SHP77 (cell line): ENCODE data around the gene PITPNM3.

ENCODE experiments used
- DNase-seq, 2 experiments: peaks; one replicate each; lab custom pipeline; 2025; lab: John Stamatoyannopoulos, UW

The PITPNM3 gene

DNA sequence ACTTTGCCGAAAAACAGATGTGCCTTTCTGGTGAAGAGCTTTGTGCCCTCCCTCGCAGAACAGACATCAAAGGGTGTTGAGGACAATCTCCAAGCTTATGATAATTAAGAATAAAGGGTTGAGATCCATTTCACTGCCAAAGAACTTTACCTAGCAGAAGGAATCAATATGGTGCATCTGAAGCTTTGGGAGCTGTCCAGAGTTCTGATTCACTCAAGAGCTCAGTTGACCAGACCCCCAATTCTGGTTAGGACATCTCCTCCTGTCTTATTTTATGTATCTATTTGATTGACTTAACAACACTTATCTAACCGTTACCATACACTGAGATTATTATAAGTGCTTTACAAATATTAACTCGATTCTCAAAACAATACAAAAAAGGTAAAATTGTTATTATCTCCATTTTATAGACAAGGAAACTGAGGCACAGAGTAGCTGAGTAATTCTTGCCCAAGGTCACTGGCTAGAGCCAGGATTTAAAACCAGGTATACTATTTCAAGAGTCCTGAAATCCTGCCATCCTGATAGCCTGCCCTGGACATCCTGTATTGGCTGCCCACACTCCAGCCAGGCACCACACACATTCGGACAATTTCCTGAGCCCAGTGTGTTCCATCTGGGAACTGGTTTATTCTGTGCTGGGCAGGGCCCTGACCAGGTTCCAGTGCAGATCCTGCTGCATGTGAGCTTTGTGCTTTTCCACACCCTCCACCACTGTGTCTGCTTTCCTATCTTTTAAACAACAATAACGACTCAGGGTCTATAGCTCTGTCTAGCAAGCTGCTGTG, 29.8 kb downstream of the PITPNM3 start:
- no peak for DNase-seq

DNA sequence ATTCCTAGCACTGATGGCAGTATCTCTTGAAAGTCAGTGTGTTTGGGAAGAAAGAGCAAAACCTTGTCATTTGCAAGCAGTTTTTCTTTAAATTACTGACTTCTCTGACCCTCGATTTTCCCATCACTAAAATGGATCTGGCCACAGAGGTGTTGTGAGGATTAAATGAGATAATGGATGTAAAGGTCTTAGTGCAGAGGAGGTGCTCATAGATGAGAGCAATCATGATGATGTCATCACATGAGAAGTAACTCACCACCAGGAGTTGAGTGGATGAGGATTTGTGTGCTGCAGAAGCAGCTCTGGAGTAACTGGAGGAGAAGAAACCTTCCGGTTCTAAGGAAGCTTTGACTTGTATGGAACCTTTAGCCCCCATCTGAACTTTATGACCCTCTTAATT, 30.6 kb downstream of the PITPNM3 start:
- no peak for DNase-seq

DNA sequence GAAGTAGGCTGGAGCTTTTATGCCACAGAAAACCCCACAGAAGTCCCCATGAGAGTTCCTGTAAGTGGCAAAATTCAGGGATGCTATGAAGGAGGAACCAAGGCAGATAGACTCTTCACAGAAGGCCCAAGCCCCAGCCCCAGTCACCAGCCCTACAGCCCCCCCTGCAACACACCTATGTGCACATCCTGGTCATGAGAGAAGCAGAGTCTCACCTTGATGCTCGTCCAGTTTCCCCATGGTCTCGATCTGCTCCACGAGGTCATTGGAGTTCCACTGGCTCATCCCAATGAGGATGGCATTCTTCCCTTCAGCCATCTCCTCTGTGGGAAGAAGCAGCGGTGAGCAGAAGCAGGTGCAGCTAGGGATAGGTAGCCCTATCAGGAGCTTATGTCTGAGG, 31.2 kb downstream of the PITPNM3 start:
- no peak for DNase-seq

DNA sequence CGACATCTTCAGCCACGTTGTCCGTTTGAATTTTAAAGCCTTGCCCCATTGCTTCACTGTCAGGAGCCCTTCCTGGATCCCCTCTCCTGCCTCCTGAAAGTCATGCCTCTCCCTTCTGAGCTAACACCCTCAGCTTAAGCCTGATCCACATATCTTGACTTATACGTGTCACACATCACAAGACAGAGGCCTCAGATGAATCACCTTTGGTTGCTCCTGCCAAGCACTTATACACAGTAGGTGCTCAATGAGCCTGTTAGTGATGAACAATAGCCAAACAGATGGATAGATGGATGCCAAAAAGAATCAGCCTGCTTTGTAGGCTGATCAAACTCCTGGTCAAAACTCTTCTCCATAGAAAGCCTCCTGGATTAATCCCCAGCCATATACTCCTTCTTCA, 31.8 kb downstream of the PITPNM3 start:
- no peak for DNase-seq

DNA sequence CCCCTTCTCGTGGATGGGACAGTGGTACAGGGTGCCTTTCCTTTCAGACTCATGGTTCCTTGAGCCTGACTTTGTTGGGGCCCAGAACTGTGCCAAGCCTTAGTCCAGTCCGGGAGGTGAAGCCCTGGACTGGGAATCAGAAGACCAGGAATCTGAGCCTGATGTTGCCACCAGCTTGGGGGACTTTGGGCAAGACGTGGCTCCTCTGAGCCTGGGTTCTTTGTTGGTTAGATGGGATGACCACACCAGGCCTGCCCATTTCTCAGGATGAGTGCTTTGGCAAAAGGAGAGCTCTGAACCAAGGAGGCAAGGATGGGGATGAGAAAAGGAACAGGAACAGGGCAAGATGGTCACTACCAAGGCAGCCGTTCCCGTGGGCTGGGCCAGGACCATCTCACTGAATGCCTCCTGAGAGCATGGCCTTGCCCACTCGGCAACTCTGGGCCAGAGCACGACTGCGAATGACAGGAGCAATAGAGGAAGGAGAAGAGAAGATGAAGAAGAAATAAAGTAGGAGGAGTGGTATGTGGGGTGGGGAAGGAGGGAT, 32.5 kb downstream of the PITPNM3 start:
- DNase-seq, result no peak

DNA sequence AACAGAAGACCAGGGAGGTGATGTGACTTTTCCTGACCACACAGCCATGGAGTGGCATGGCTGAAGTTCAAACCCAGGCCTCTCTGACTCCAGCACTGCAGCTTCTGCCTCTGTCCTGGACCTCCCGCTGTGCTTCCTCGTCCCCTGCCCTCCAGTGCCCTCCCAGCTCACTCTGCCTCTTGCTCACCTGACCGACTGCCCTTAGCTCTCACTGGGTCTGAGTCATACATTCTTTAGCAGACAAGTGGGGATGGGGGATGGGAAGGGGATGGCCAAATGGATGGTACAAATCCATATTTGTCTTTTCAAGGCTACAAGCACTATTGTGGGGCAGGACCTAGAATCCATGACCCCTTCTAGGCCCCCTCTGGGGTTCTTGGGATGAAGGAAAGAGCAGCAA, 33.0 kb downstream of the PITPNM3 start:
- no peak for DNase-seq

DNA sequence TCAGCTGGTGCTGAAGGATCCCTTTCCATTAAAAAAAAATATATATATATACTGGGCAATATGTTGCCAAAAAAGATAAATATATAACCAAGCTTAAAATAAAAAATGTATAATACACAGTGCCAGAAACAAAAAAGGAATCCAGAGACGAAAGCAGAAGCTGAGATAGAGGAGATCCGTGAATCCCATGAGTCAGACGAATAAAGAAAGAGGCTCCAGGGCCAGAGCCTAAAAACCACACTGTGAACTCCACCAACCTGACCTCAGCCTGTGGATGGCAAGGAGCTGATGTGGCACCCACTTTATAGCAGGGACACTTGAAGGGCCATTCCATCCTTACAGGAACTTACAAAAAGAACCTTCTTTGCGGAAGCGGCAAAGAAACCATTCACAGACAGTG, 34.8 kb downstream of the PITPNM3 start:
- no peak for DNase-seq

DNA sequence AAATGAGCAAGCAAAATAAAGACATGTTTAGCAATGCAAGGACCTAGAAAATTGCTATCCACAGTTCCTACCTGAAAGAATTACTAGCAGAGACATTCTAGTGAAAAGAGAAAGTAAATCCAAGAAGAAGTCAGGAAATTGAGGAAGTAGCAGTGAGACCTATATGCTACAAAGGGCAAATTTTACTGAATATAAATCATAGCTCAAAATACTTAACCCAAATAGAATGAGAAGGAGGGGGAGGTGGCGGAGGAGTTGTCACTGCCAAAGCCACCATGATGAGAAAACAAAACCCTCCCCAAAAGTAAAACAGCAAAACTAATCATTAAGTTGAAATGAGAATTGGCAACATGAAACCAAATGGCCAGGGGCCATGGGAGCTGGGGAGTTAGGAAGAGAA, 39.3 kb downstream of the PITPNM3 start:
- DNase-seq, result no peak

DNA sequence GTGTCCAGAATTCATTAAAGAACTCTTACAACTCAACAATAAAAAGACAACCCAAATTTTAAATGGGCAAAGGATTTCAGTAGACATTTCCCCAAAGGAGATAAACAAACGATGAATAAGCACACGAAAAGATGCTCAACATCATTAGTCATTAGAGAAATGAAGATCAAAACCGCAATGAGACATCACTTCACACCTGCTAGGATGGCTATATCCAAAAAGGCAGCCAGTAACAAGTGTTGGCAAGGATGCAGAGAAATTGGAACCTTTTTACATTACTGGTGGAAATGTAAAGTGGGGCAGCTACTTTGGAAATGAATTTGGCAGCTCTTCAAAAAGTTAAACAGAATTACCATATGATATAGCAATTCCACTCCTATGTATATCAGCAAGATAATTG, 42.0 kb downstream of the PITPNM3 start:
- no peak for DNase-seq

DNA sequence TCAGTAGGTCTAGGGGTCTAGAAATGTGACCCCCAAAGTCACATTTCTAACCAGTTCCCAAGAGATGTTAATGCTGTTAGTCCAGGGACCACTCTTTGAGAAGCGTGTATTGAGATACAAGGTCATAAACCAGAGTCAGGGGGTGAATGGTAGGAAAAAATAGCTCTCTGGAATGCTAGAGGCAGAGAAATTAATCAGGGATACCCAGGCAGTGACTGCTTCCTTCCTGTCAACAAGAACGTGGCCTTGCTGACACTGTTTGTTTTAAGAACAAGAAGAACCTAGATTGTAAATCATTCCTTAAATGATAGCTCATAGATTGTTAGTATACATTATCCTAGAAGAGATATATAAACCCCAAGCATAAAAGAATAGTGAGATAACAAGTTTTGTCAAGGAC, 43.8 kb downstream of the PITPNM3 start:
- DNase-seq, result no peak

DNA sequence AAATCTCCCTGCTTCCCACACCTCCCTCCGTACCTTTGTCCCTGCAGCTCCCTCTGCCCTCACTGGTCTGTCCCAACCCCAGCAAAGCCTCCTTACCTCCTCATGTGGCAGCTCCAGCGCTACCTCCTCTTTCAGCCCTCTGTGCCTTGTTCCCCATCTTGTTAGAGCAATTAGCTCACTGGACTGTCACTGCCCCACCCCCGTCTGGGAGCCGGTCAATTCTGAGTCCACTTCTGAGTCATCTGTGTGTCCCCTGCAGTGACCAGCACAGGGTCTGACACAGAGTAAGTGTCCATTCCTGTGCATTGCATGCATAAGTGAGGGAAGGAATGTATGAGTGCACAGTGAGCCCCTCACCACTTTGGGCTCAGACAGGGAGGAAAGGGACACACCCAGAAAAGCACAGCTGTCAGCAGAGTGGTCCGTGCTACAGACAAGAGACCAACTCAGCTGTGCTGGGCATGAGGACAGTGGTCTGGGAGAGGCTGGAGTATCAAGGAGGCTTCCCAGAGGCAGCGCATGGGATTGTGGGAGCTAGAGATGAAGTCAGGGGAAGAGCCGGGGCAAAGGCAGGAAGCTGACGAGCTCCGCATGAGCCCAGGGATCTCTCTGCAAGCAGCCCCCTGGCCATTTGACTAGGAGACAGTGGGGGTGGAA, 45.9 kb downstream of the PITPNM3 start:
- no peak for DNase-seq

DNA sequence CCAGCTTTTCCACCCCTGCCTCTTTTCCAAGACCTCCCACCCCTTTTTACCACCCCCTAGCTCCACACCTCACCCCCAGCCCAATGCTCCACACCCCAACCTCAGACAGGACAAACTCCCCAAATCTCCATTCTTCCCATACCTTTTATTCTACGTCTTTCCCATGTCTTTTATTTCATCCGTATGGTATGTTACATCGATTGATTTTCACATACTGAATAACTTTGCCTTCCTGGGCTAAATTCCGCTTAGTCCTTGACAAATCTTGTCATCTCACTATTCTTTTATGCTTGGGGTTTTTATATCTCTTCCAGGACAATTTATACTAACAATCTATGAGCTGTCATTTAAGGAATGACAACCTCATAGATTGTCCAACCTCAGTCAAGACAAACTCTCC, 46.4 kb downstream of the PITPNM3 start:
- no peak for DNase-seq

DNA sequence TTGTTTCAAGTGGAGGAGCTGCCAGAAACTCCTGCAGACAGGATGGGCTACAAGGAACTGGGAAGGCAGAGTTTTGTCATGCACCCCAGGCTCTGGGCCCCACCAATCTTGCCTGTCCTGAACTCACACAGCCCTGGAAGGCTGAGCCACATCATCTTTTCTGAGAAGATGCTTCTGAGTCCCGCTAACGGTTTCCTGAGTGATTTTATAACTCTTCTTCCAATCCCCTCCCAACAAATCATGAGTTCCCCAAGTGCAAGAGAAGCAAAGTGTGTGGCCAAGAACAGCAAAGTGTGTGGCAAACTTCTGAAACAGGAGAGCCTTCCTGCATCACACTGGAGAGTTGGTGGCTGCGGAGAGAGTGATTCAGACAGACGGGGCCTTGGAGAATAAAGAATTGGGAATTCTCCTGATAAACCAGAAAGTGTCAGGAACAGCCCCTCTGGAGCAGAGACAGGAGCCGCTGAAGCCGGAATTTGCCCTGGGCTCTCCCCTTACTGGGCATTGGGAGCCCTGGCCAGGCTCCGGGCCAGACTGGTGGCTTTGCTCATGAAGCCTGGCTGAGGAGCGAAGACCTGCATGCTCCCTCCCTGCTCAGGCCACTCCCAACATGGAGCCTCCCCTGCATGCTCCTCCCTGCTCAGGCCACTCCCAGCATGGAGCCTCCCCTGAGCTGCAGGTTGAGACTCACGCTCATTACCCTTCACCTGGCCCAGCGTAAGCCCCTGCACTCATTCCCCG, 47.2 kb downstream of the PITPNM3 start:
- DNase-seq, result no peak

DNA sequence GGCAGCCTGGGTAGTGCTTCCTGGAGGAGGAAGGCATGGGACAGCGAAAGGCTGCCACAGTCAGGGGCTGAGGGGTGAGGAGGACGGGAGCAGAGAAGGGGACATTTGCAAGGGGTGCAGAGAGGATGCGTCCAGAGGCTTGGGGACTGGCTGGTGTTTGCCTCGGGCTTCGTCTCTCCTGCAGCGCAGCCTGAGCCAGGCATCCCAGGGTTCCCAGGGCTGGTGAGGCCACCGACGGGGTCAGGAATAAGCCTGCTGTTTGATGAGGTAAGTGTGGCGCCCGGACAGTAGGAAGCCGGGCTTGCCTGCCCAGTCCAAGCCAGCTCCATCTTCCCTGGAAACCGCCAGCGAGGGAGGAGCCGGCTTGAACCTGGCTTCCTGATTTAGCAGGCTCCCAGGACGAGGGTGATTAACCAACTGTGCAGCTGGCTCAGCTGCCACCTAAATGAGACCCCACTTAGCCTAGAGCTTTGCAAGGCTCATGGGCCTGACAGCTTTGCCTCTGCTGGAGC, 47.8 kb downstream of the PITPNM3 start:
- no peak for DNase-seq

DNA sequence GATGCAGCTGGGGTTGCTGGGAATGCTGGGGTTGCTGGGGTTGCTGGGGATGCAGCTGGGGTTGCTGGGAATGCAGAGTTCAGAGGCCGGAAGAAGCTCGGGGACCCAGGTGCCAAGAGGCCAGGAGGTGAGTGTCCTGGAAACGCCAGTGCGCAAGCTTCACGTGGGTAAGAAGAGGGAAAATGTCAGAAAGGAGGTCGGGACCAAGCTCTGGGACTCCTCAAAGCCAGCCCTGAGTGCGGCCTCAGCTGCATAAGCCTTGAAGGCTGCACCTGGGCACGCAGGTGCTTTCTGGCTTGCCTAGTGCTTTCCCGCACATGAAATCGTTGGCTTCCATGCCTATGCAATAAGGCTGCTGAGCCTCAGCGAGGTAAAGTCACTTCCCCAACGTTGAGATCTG, 48.3 kb downstream of the PITPNM3 start:
- DNase-seq, result no peak

DNA sequence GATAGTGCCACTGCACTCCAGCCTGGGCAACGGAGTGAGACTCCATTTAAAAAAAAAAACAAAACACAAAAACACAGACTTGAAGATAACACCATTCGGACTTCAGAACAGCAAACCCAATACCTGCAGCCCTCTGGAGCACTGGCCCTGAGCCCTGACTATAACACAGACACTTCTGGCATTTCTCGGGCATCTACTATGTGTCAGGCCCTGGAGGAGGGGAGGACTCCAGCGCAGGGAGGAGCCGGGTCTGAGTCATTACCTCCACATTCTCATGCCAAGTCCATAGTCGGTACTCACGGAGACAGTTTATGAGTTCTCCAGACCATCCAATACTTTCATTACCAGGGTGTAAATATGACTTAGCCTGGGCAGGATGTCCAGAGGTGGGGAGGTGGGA, 48.8 kb downstream of the PITPNM3 start:
- DNase-seq, result no peak

DNA sequence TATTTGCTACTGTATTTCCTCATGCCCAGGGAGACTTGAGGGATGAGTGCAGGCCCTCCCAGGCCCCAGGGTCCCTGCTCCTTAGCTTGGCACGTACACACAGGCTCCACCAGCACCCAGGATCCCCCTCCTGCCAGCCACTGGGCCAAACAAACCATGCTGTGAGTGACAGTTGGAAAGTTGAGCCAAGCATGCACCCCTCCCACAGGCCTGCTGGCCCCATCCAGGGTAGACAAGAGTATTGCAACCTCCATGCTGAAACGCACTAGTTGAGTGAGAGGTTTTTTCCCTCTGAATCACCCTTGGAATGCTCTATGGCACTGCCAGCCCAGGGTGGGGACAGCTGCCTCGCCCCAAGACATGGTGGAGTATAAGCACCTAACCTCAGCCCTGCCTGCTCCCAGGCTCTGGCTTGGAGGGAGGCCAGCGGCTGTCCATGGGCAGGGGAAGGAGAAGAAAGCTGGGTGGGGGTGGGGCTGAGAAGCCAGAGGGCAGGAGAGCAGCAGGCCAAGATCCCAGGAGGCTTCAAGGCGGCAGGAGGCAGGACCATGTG, 49.6 kb downstream of the PITPNM3 start:
- DNase-seq, result no peak

DNA sequence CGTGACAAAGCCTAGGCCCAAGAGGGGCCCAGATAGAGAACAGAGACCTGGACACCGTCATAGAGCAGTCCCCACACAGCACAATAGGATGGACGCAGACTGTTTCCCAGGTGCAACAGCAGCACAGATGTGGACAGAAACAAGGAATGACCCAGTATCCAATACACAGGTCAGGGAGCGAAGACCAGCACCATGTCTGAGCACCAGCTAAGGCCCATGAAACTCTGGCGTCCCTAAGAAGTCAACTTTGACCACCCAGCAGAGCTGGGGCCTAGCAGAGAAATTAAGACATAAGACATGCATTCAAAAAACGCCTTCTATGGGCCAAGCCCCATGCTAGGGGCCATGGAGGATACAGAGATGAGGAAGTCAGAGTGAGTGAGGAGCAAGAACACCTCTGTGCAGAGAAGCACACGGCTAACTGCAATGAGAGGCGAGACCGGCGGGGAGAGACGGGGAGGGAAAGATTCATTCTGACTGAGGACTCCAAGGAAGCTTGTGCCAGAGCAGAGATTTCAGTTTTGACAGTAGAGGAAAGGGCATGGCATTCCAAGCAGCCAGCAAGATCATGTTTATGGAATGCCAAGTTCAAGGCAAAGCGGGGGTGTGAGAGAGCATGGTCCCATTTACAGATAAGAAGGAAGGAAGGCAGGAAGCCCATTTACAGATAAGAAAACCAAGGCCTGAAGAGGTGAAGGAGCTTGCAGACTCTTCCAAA, 50.8 kb downstream of the PITPNM3 start:
- no peak for DNase-seq

DNA sequence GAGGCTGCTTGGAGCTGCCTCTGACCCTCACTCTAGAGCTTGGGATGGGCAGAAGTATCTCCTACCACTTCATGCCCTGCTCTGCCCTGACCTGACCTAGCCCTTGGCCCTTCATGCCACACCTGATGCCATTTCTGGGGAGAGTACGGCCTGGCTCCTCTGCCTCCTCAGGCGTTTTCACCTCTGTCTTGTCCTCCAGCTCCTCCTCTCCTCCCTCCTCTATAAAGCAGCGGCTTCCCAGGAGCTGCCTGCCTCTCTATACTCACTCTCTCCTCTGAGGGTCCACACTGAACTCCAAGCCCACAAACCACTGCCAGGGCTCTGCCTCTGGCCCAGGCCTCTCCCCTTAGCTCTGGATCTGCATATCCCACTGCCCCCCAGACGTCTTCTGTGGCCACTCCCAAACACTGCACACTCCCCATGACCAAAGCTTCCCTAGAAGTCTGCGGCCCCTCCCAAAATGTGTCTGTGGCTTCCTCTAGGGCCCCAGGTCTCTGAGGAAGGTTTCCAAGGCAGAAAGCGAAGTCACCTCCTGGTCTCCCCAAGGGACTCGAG, 52.6 kb downstream of the PITPNM3 start:
- no peak for DNase-seq

DNA sequence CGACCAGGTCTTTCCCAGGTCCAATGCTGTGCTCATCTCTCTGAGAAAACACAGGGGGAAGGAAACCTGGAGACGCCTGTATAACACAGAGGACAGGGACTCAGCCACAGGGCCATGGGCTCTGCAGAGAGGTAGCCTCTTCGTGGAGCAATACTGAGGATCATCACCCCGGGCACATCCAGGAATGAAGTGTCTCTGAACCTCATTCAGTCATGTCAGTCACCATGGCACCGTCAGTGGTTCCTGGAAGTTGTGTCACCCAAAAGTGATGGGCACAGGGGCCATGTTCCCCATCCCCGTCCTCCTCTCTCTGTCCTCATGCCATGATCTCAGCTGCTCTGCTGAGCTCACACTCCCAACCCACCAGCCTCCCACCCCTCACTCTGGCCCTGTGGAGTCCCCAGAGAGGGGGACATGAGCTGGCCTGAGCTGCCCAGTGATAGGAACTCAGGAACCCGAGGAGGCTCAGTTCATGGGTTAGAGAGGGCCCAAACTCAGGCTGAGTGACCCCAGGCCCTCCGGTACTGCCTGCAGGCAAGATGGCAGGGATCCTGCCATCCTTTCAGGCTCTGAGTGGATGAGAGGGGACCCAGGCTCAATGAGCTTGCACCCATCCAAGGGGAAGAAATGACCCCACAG, 53.4 kb downstream of the PITPNM3 start:
- DNase-seq, result no peak

DNA sequence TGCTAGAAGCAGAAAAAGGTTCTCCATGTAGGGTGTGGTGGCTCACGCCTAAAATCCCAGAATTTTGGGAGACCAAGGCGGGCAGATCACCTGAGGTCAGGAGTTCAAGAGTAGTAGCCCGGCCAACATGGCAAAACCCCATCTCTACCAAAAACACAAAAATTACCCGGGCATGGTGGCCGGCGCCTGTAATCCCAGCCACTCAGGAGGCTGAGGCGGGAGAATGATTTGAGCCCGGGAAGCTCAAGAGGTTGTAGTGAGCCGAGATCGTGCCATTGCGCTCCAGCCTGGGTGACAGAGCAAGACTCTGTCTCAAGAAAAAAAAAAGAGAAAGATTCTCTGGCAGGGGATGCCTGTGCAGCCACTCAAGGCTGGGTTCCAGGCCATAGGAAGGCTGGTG, 54.2 kb downstream of the PITPNM3 start:
- DNase-seq, result no peak
